ENCODE measurements around the gene RAPGEFL1. TPM values are rescaled to one million over a fixed set of nuclear protein-coding genes. Genes with fewer than 3 reads are reported as not detected.
"Not testable (repeated sequence)": the region's sequence is repeated elsewhere in the genome, so short reads cannot be mapped to it uniquely, and the experiment has no call there.

Gene RAPGEFL1
- polyA plus RNA-seq, 1 experiment: 3.8 TPM

DNA sequence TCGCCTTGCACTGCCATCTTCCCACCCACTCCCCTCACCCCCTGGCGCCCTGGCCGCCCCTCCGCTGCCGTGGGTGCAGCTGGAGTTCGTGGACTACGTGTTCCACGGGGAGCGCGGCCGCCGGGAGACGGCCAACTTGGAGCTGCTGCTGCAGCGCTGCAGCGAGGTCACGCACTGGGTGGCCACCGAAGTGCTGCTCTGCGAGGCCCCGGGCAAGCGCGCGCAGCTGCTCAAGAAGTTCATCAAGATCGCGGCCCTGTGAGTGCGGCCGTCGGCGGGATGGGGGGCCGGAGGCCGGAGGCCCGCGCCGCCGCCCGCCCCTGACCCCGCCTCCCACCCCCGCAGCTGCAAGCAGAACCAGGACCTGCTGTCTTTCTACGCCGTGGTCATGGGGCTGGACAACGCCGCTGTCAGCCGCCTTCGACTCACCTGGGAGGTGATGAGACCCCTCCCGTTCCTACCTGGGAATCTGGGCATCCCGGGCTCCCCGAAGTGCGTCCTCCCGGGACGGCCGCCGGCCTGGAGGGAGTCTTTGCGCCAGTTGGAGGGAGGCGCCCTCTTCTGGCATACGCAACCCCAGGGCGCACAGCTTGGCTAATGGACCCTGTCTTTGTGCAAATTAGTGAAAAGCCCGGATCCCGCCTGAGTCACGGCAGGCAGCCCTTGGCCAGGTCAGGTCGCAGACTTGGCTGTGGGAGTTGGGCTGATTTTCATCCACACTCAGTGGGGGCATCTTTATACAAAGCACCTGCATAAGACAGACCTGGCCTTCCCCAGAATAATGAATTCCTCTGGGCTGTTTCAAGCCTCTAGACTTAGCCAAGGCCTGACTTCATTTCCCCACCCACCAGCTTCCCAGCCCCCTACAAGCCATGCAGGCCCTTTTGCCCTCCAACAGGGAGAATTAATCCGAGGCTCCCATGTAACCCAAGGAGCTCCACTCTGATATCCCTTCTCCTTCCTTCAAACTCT, 14.3 kb downstream of the RAPGEFL1 start:
- TF ChIP-seq, protein P1, sequence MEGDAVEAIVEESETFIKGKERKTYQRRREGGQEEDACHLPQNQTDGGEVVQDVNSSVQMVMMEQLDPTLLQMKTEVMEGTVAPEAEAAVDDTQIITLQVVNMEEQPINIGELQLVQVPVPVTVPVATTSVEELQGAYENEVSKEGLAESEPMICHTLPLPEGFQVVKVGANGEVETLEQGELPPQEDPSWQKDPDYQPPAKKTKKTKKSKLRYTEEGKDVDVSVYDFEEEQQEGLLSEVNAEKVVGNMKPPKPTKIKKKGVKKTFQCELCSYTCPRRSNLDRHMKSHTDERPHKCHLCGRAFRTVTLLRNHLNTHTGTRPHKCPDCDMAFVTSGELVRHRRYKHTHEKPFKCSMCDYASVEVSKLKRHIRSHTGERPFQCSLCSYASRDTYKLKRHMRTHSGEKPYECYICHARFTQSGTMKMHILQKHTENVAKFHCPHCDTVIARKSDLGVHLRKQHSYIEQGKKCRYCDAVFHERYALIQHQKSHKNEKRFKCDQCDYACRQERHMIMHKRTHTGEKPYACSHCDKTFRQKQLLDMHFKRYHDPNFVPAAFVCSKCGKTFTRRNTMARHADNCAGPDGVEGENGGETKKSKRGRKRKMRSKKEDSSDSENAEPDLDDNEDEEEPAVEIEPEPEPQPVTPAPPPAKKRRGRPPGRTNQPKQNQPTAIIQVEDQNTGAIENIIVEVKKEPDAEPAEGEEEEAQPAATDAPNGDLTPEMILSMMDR (IDR thresholded peaks at IDR 0.05; ENCODE audit: insufficient read depth, low read depth, low read length): peak; percentile 91
- peak overlapping the region; percentile 47 for H3K4me3 ChIP-seq (ENCODE audit: low read depth, low read length)
- peaks cover 1% of the 10 kb centered on the region for H3K36me3 ChIP-seq (ENCODE audit: control insufficient read depth, insufficient read depth, low read length)
- no peak for DNase-seq (ENCODE audit: low read depth)
- ChIA-PET POLR2A (interaction anchor here (1.0 kb wide), 1 partner anchor 226 kb away, joined by 3 read pairs; the partner anchor contains the start of gene TOP2A), CTCF (interaction anchor here (0.5 to 6.3 kb wide), 27 partner anchors 10 to 949 kb away, joined by 3 to 63 read pairs (median 4); partner anchors contain the start of genes CASC3 and MED24)
- no peaks in the 10 kb centered on the region for H3K27me3 ChIP-seq (ENCODE audit: control insufficient read depth, insufficient read depth, low read length)

DNA sequence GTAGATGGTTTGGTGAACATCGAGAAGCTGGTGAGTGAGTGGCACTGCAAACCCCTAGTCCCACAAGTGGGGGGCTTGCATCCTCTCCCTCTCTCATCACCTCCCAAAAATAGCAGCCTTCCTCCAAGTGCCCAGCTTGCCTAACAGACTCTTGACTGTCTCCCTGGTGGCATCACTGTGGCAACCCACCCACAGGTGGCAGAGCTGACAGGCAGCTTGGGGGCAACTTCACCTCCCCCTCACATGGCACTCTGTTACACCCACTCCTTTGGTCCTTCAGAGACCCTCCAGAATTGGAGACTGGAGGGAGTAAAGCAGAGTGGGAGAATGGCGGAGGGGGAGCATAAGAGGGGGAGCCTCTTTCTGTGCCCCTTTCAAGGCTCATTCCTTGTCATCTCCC, 15.7 kb downstream of the RAPGEFL1 start:
- TF ChIP-seq, protein P1 (IDR thresholded peaks at IDR 0.05; ENCODE audit: insufficient read depth, low read depth, low read length): no peak
- POLR2A ChIA-PET: no interaction called here

DNA sequence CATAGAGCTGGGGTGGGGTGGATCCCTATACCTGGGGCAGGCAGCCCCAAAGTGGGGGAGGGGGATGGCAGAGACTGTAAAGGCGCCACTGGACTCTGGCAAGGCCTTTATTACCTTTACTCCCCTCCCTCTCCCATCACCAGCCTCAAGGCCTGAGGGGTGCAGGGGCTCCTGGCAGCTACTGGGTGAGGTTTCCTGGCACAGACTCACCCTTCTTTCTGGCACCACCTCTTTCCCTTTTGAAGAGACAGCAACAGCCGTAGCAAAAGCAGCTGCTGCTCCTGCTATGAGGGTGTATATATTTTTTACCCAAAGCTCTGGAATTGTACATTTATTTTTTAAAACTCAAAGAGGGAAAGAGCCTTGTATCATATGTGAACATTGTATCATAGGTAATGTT, 17.6 kb downstream of the RAPGEFL1 start:
- POLR2A ChIA-PET: no interaction called here
- no peak for DNase-seq (ENCODE audit: low read depth)
- TF ChIP-seq, protein P1 (IDR thresholded peaks at IDR 0.05; ENCODE audit: insufficient read depth, low read depth, low read length): no peak
- CTCF ChIA-PET: interaction anchor here (0.6 to 5.5 kb wide), 4 partner anchors 11 to 95 kb away, joined by 3 to 63 read pairs (median 4); no protein-coding TSS in a partner anchor
- no peaks in the 10 kb centered on the region for H3K27me3 ChIP-seq (ENCODE audit: control insufficient read depth, insufficient read depth, low read length)
- H3K36me3 ChIP-seq (ENCODE audit: control insufficient read depth, insufficient read depth, low read length): no peaks in the 10 kb centered on the region; the same call in none of the 2 replicates
- no peak overlapping the region for H3K4me3 ChIP-seq (ENCODE audit: low read depth, low read length)

More for the DNA sequence above, 15.7 kb downstream of the RAPGEFL1 start:
- CTCF ChIA-PET: interaction anchor here (0.5 to 6.3 kb wide), 15 partner anchors 9 to 692 kb away, joined by 3 to 63 read pairs (median 5); partner anchors contain the start of gene KRT20
- Histone ChIP-seq H3K36me3 (ENCODE audit: control insufficient read depth, insufficient read depth, low read length) (peaks cover 1% of the 10 kb centered on the region), H3K4me3 (ENCODE audit: low read depth, low read length) (no peak overlapping the region), H3K27me3 (ENCODE audit: control insufficient read depth, insufficient read depth, low read length) (no peaks in the 10 kb centered on the region)
- no peak for DNase-seq (ENCODE audit: low read depth)

DNA sequence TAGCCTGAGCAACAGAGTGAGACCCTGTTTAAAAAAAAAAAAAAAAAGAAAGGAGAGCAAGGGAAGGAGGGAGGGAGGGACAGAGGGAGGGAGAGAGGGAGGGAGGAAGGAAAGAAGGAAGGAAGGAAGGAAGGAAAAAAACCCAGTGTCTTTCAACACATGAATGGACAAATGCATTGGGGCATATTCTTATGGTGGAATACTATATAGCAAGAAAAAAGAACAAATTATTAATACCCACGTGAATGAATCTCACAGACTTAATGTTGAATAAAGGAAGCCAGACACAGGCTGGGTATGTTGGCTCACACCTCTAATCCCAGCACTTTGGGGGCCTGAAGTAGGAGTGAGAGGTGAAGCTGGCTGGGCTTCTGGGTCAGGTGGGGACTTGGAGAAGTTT, 20.3 kb downstream of the RAPGEFL1 start:
- H3K4me3 ChIP-seq (ENCODE audit: low read depth, low read length): no peak overlapping the region
- CTCF ChIA-PET: interaction anchor here (0.8 to 4.1 kb wide), 3 partner anchors 85 to 182 kb away, joined by 3 to 31 read pairs (median 3); no protein-coding TSS in a partner anchor
- POLR2A ChIA-PET: interaction anchor here (0.6 kb wide), 1 partner anchor 96 kb away, joined by 4 read pairs; no protein-coding TSS in a partner anchor
- H3K36me3 ChIP-seq (ENCODE audit: control insufficient read depth, insufficient read depth, low read length): no peaks in the 10 kb centered on the region; the same call in none of the 2 replicates
- DNase-seq (ENCODE audit: low read depth): no peak
- TF ChIP-seq, protein P1 (IDR thresholded peaks at IDR 0.05; ENCODE audit: insufficient read depth, low read depth, low read length): no peak
- H3K27me3 ChIP-seq (ENCODE audit: control insufficient read depth, insufficient read depth, low read length): no peaks in the 10 kb centered on the region

DNA sequence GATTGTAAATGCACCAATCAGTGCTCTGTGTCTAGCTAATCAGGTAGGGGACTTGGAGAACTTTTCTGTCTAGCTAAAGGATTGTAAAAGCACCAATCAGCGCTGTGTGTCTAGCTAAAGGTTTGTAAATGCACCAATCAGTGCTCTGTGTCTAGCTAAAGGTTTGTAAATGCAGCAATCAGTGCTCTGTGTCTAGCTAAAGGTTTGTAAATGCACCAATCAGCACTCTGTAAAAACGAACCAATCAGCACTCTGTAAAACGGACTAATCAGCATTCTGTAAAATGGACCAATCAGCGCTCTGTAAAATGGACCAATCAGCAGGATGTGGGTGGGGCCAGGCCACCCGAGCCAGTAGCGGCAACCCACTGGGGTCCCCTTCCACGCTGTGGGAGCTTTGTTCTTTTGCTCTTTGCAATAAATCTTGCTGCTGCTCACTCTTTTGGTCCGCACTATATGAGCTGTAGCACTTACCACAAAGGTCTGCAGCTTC, 20.7 kb downstream of the RAPGEFL1 start:
- not testable (repeated sequence) for H3K36me3 ChIP-seq (ENCODE audit: control insufficient read depth, insufficient read depth, low read length); H3K4me3 ChIP-seq (ENCODE audit: low read depth, low read length); DNase-seq (ENCODE audit: low read depth); H3K27me3 ChIP-seq (ENCODE audit: control insufficient read depth, insufficient read depth, low read length)
- POLR2A ChIA-PET: interaction anchor here (0.6 kb wide), 1 partner anchor 95 kb away, joined by 4 read pairs; no protein-coding TSS in a partner anchor
- CTCF ChIA-PET: interaction anchor here (0.8 to 4.1 kb wide), 5 partner anchors 11 to 182 kb away, joined by 3 to 31 read pairs (median 3); no protein-coding TSS in a partner anchor

Data from BJ (cell line).